Spleen (tissue), 11 donors: ENCODE data around the gene STXBP6. TPM values are rescaled to one million over a fixed set of nuclear protein-coding genes. Genes with fewer than 3 reads are reported as not detected.

Experiments used
- DNase-seq: peaks from one replicate; pipeline ENCODE4 v3.0.0-alpha.2; 2020
- H3K27ac ChIP-seq, 8 donors: fragments of 200-600 bp; sonication (generic) in 7 of 8; 1 replicate in 4 of 8; 2 replicates in 4 of 8; pipeline versions ENCODE4 v1.5.0 to v1.8.0; 2016 to 2021; ENCODE audit warnings: inconsistent platforms in 4 of 8, mild to moderate bottlenecking in 4 of 8, moderate library complexity in 1 of 8
- H3K27me3 ChIP-seq, 7 donors: fragments of 200-600 bp; sonication (generic) in 6 of 7; replicated peaks in 1 of 7; 1 replicate in 4 of 7; 2 replicates in 3 of 7; pipeline versions ENCODE4 v1.5.0 to v1.8.0; 2016 to 2021; ENCODE audit warnings: inconsistent platforms in 3 of 7, mild to moderate bottlenecking in 1 of 7
- H3K36me3 ChIP-seq, 6 donors: fragments of 200-600 bp; sonication (generic) in 5 of 6; 1 replicate in 4 of 6; 2 replicates in 2 of 6; pipeline versions ENCODE4 v1.5.0 to v1.8.0; 2016 to 2021; ENCODE audit warnings: inconsistent platforms in 2 of 6
- H3K4me1 ChIP-seq, 6 donors: fragments of 200-600 bp; sonication (generic) in 5 of 6; 1 replicate in 3 of 6; 2 replicates in 3 of 6; pipeline versions ENCODE4 v1.5.0 to v1.8.0; 2016 to 2021; ENCODE audit warnings: inconsistent platforms in 3 of 6
- H3K4me3 ChIP-seq, 8 donors: fragments of 200-600 bp; sonication (generic) in 7 of 8; 1 replicate in 4 of 8; 2 replicates in 4 of 8; pipeline versions ENCODE4 v1.5.0 to v1.8.0; 2016 to 2021; ENCODE audit warnings: inconsistent platforms in 4 of 8, mild to moderate bottlenecking in 4 of 8, moderate library complexity in 2 of 8
- H3K9me3 ChIP-seq, 8 donors: fragments of 200-600 bp; sonication (generic) in 7 of 8; 1 replicate in 4 of 8; 2 replicates in 4 of 8; pipeline versions ENCODE4 v1.5.0 to v1.8.0; 2016 to 2021; ENCODE audit warnings: inconsistent platforms in 4 of 8
- CTCF ChIP-seq, 11 experiments: fragments of 200-600 bp in 7 of 11; fragments of 450-650 bp in 4 of 11; sonication (generic) in 4 of 11; IDR thresholded peaks in 8 of 11; conservative IDR thresholded peaks in 3 of 11; 1 replicate in 7 of 11; 2 replicates in 4 of 11; pipeline versions ENCODE4 v1.4.0 to v1.8.0; 2016 to 2021; ENCODE audit warnings: antibody characterized with exemption in 11 of 11, inconsistent platforms in 4 of 11, mild to moderate bottlenecking in 1 of 11
- POLR2A ChIP-seq, 3 donors: fragments of 450-650 bp; IDR thresholded peaks; one replicate each; pipeline ENCODE4 v1.5.1; 2017; ENCODE audit warnings: antibody characterized with exemption in 3 of 3, mild to moderate bottlenecking in 1 of 3
- POLR2AphosphoS5 ChIP-seq, 3 donors: sonication (generic); formaldehyde crosslinking; IDR thresholded peaks; one replicate each; pipeline ENCODE4 v1.5.1; 2017; ENCODE audit warnings: antibody characterized with exemption in 3 of 3
- WGBS, 5 donors: extraction: QIAGEN DNeasy Blood & Tissue Kit in 3 of 5; methylation state at CpG; one replicate each; pipeline versions ENCODE4 v1.1.5 to v1.1.7; 2013 to 2018; 5-methylcytosine and 5-hydroxymethylcytosine counted together
- intact Hi-C: fragments of 100-400 bp; cut with DNase I; formaldehyde crosslinking; loops from one replicate; pipeline ENCODE4 v1.15.0; 2023; ENCODE audit warnings: low total_unique reads
- polyA plus RNA-seq, 3 donors: library from polyadenylated mRNA; stranded (reverse); fragments of 200-250 nt; gene quantifications; one replicate each; pipeline ENCODE4 v1.2.1, GENCODE V29; 2013
- total RNA-seq, 7 donors: library from RNA; depleted of rRNA in 3 of 7; stranded (reverse); fragments of >200 nt in 3 of 7; fragmentation: NEBNext Ultra II Directional in 4 of 7; extraction: Animal tissue kit (Norgen Biotek cat#: 25700) in 4 of 7; gene quantifications; one replicate each; pipeline versions ENCODE4 v1.1.0 to v1.2.1, GENCODE V29; 2016 to 2021
- donor health status: healthy with polysubstance abuse.
- donor health status: DM: no; HTN: no; CAD: no; lungs with moderate emphysema.
- donor health status: DM: no; HTN: no; CAD: no.
- donor health status: Bipolar disorder and iron deficiency.
- donor health status: healthy.
- donor health status: DM: no; HTN: no; CAD: no.
- donor health status: DM: yes; HTN: yes; CAD: no.

Gene STXBP6
- total and polyA plus RNA-seq, 10 donors, result 0.76 to 1.4 (median 0.87) TPM

GRCh38 chr14:25009891-25010290, 40.1 kb downstream of the STXBP6 start:
- no peak overlapping the region for H3K27ac ChIP-seq
- no peaks in the 10 kb centered on the region for H3K4me1 ChIP-seq
- no peaks in the 10 kb centered on the region for H3K36me3 ChIP-seq
- no peak for DNase-seq
- H3K27me3 ChIP-seq, result peaks cover 0 to 23% (median 0%) of the 10 kb centered on the region in 7 donors
- TF ChIP-seq CTCF (IDR thresholded peaks at IDR 0.05 in 8 of 11, conservative IDR thresholded peaks at IDR 0.05 in 3 of 11) (no peak), POLR2AphosphoS5 (IDR thresholded peaks at IDR 0.05) (no peak), POLR2A (IDR thresholded peaks at IDR 0.05) (no peak)
- WGBS, 5 donors, result 51 to 80% (median 68%) methylated on average over 3 of the region's 3 CpGs
- intact Hi-C loops, result no loop called here
- H3K4me3 ChIP-seq, result no peak overlapping the region
- H3K9me3 ChIP-seq, result no peaks in the 10 kb centered on the region

GRCh38 chr14:25007832-25008231, 42.1 kb downstream of the STXBP6 start:
- intact Hi-C loops, result no loop called here
- WGBS, 5 donors, result 47 to 100% (median 76%) methylated on average over 1 of the region's 1 CpG
- Histone ChIP-seq H3K4me3 (no peak overlapping the region), H3K27me3 (peaks cover 0 to 12% (median 0%) of the 10 kb centered on the region in 7 donors), H3K27ac (no peak overlapping the region), H3K9me3 (no peaks in the 10 kb centered on the region), H3K4me1 (no peaks in the 10 kb centered on the region), H3K36me3 (no peaks in the 10 kb centered on the region)
- TF ChIP-seq CTCF (IDR thresholded peaks at IDR 0.05 in 8 of 11, conservative IDR thresholded peaks at IDR 0.05 in 3 of 11) (no peak), POLR2AphosphoS5 (IDR thresholded peaks at IDR 0.05) (no peak), POLR2A (IDR thresholded peaks at IDR 0.05) (no peak)
- no peak for DNase-seq

GRCh38 chr14:25006961-25007795, 42.8 kb downstream of the STXBP6 start:
- H3K36me3 ChIP-seq, result no peaks in the 10 kb centered on the region
- no peaks in the 10 kb centered on the region for H3K9me3 ChIP-seq
- H3K4me1 ChIP-seq, result no peaks in the 10 kb centered on the region
- 74 to 88% (median 82%) methylated on average over 9 of the region's 9 CpGs for WGBS, 5 donors
- no peak for TF ChIP-seq CTCF (IDR thresholded peaks at IDR 0.05 in 8 of 11, conservative IDR thresholded peaks at IDR 0.05 in 3 of 11)
- TF ChIP-seq POLR2AphosphoS5 (IDR thresholded peaks at IDR 0.05), result no peak
- TF ChIP-seq POLR2A (IDR thresholded peaks at IDR 0.05), result no peak
- no peak for DNase-seq
- no peak overlapping the region for H3K4me3 ChIP-seq
- peaks cover 0 to 12% (median 0%) of the 10 kb centered on the region in 7 donors for H3K27me3 ChIP-seq
- no peak overlapping the region for H3K27ac ChIP-seq
- intact Hi-C loops, result no loop called here

- intact Hi-C loops, result no loop called here
- TF ChIP-seq POLR2A (IDR thresholded peaks at IDR 0.05) (no peak), CTCF (IDR thresholded peaks at IDR 0.05 in 8 of 11, conservative IDR thresholded peaks at IDR 0.05 in 3 of 11) (no peak), POLR2AphosphoS5 (IDR thresholded peaks at IDR 0.05) (no peak)
- 81 to 94% (median 84%) methylated on average over 3 of the region's 3 CpGs for WGBS, 5 donors
- no peak overlapping the region for H3K4me3 ChIP-seq
- no peaks in the 10 kb centered on the region for H3K9me3 ChIP-seq
- peaks cover 0 to 8% (median 0%) of the 10 kb centered on the region in 7 donors for H3K27me3 ChIP-seq
- H3K4me1 ChIP-seq, result no peaks in the 10 kb centered on the region
- H3K27ac ChIP-seq, result no peak overlapping the region
- no peaks in the 10 kb centered on the region for H3K36me3 ChIP-seq
- DNase-seq, result no peak
Measured at GRCh38 chr14:25006031-25006430, 43.9 kb downstream of the STXBP6 start.
